PC-9 (cell line): ENCODE data around the gene MAU2.
"Not testable (repeated sequence)": the region's sequence is repeated elsewhere in the genome, so short reads cannot be mapped to it uniquely, and the experiment has no call there.

Experiments used
- EZH2 ChIP-seq: fragments of 200-600 bp; sonication (generic); IDR thresholded peaks from 2 replicates; pipeline ENCODE4 v1.8.0; 2017; ENCODE audit warnings: antibody characterized with exemption, low read depth
- TF ChIP-seq, protein P1 (sequence below): fragments of 200-600 bp; sonication (generic); conservative IDR thresholded peaks from 2 replicates; pipeline ENCODE4 v1.6.1; 2017; ENCODE audit warnings: mixed run types, antibody characterized with exemption, mild to moderate bottlenecking, moderate library complexity

- TF ChIP-seq, protein P1, sequence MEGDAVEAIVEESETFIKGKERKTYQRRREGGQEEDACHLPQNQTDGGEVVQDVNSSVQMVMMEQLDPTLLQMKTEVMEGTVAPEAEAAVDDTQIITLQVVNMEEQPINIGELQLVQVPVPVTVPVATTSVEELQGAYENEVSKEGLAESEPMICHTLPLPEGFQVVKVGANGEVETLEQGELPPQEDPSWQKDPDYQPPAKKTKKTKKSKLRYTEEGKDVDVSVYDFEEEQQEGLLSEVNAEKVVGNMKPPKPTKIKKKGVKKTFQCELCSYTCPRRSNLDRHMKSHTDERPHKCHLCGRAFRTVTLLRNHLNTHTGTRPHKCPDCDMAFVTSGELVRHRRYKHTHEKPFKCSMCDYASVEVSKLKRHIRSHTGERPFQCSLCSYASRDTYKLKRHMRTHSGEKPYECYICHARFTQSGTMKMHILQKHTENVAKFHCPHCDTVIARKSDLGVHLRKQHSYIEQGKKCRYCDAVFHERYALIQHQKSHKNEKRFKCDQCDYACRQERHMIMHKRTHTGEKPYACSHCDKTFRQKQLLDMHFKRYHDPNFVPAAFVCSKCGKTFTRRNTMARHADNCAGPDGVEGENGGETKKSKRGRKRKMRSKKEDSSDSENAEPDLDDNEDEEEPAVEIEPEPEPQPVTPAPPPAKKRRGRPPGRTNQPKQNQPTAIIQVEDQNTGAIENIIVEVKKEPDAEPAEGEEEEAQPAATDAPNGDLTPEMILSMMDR = not testable (repeated sequence)
- not testable (repeated sequence) for TF ChIP-seq EZH2
Observed at GRCh38 chr19:19350756-19351155, 30.1 kb downstream of the MAU2 start.
